Muscle of arm (tissue), 12 donors: ENCODE data around the gene MTG1. TPM values are rescaled to one million over a fixed set of nuclear protein-coding genes. Genes with fewer than 3 reads are reported as not detected.

Source experiments
- DNase-seq: peaks from one replicate; pipeline ENCODE4 v3.0.0-alpha.2; 2013
- polyA plus RNA-seq, 12 donors: library from polyadenylated mRNA; unstranded; fragments of 120-200 nt; gene quantifications; one replicate each; pipeline ENCODE4 v1.2.1, GENCODE V29; 2013; ENCODE audit not compliant: insufficient read length in 12 of 12

MTG1 gene
- polyA plus RNA-seq, 12 donors, result 29.2 to 54.2 (median 40.3) TPM; not detected in 1

DNA sequence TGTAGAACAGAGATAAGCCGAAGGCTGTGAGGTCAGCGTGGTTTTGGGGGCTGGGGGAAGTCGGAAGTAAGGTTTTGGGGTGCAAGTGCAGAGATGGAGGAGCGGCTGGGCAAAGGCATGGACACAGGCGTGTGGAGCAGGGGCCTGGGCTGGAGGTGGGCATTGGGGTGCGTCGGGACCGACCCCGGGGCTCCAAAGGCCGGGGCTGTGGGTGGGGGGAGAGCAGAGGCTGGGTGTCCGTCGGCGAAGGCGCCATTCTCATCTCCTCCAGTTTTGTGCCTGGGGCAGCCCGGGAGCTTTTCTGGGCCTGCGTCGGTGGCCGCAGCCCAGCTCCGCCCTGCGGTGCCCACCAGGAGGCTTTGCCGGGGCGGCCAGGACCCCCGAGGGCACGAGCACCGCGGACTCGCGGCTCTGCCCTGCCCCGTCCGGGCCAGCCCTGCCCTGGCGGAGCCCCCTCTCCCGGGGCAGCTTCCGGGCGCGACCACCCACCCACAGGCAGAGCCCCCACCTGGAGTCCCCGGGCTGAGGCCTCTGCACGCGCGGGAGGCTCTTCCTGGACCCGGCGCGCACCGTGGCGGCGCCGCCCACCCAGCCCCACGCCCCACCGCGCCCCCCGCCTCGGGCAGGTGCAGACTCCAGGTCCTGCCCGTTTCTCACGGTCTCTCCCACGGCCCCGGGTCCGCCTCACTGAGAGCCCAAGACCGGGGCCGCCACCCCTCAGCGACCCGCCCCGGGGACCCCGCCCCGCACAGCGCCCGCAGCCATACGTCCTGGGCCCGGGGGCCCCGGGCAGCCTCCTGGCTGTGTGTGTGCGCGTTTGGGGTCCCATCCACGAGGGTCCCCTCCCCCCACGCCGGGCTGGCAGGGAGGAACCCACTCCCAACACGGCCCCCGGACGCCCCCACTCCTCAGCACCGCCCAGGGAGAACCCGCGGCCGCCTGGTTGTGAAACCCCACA, 52.1 kb downstream of the MTG1 start:
- DNase-seq, result no peak

DNA sequence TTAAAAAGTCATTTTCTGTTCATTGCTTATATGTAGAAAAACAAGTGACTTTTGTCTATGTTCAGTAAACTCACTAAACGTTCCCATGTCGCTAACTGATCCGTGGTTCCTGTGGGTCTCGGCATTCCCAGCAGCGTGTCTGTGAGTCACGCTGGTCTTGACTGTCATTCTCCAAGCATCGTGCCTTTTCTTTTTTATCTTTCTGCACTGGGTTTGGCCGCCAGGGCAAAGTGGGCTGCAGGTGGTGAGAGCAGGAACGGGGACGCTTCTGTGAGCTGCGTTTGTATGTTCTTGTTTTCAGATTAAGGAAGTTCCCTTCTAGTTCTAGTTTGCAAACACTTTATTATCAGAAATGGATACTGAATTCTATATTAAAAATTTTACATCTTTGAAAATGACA, 53.0 kb downstream of the MTG1 start:
- no peak for DNase-seq

DNA sequence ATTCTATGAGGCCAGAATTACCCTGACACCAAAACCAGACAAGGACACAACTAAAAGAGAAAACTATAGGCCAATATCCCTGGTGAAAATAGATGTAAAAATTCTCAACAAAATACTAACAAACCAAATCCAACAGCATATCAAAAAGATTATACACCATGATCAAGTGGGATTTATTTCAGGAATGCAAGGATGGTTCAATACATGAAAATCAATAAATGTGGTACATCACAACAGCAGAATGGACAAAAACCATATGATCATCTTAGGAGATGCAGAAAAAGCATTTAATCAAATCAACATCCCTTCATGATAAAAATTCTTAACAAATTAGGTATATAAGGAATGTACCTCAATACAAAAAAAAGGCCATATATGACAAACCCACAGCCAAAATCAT, 54.2 kb downstream of the MTG1 start:
- no peak for DNase-seq

DNA sequence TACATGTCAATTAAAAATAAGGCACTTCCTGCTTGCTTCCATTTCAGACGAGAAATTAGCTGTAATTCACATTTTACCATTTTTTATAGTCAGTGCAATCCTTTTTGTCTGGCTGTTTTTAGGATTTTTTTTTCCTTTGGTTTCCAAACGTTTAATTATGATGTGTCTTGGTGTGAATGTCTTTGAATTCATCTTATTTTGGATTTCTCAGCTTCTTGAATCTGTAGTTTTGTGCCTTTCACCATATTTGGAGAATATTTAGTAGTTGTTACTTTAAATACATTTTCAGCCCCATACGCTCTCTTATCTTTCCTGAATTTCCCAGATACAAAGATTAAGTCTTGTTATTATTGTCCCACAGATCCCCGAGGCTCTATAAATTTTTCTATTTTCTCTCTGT, 57.4 kb downstream of the MTG1 start:
- DNase-seq, result no peak

DNA sequence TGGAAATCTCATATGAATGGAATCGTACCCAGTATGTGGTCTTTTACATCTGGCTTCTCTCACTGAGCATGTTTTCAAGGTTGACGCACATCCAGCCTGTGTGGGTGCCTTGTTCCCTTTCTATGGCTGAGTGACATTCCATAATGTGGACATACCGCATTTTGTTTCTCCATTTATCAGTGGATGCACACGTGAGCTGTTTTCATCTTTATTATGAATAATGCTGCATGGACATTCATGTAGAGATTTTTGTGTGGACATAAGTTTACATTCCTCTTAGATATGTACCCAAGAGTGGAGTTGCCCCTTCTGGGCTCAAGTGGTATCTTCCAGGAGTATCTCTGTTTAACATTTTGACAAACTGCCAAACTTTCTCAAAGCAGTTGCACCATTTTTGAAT, 58.5 kb downstream of the MTG1 start:
- no peak for DNase-seq

DNA sequence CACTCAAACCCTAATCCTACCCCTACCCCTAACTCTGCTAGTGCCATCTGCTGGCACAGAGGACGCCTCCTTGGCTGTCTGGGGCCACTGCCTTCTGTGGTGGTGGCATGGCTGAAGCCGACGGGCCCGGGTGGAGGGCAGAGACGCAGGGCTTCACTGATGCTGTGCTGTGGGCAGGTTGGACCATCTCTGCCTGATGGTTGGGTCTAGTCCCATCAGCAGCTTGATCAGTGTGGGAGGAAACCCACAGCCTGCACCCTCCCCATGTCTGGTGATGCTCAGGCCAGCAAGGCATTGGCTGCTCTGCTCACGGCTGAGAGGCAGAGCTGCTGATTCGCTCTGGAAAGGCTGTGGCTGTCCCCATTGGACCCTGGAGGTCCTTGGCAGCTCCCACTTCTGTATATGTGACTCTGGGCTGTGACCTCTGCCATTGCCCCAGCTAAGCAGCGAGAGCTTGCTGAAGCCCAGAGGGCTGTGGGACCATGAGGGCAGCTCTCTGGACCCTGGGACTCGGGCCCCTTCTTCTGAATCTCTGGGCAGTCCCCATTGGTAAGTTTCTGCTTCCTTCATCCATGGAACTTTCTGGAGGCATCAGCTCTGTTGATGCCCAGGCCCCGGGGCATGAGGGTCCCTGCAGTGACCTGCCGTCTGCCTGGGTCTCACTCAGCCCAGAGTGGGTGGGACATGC, 59.7 kb downstream of the MTG1 start, which contains the start of gene SCART1:
SCART1 (plus strand) TSS at position 430 of the 688 bp plus-strand sequence; CDS start at position 483, 53 bp downstream.
- no peak for DNase-seq

DNA sequence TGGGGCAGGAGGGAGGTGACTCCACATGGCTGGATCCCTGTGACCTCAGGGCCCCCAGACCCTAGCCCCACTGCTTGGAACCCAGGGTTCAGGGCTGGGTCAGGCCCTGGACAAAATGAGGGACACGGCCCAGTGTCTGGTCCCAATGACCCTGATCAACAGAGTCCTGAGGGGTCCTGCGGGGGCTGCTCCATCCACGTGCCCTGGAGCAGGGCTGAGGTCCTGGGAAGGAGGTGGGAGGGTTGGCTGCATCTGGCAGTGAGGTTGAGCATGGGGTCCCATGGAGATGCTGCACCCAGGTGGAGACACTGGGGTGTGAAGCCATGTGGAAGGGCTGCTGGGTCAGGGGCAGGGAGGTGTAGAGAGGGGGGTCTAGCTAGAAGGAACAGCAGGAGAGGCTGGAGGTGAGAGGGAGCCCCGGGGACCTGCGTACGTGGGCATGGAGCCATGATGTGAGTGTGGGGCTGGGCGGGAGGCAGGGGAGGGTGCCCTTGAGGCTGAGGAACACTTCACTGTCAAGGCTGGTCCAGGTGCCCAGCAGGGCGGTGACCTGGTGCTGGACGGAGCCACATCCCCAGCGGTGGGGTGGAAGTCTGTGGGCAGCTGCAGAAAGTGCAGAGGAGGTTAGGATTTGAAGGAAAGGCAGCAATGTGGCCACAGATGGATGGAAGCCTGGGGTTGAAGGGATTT, 60.4 kb downstream of the MTG1 start:
- no peak for DNase-seq

DNA sequence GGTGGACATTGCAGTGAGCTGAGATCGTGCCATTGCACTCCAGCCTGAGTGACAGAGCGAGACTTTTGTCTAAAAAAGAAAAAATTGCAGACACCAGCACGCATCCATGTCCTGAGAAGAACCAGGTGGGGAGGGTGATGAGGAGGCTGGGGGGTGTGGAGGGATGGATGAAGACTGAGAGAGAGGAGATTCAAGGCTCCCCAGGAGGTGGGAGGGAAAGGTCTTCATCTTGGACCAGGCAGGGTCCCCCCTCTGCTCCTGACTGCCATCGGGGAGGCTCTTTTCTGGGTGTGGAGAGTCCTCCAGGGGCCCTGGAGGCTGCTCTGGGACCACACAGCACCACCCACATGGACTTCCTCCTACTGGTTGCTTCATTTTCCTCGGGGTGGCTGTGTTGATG, 61.2 kb downstream of the MTG1 start:
- no peak for DNase-seq

DNA sequence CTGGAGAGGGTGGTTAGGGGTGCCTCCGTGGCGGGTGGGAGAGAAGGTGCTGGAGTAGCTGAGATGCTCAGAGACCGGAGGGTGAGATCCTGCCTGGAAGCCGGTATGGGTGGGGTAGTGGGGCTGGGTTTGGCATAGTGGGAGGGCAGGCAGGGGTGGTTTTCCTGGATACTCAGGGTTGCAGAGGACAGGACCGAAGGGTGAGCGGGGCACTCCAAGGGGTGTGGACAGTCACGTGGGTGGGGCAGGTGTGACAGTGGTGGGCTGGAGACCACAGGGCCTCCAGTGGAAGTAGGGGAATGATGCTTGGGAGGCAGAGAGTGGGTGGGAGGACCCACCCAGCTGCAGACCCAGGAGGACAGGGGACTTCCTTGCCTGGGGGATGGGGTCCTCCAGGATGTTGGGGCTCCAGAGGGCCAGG, 61.7 kb downstream of the MTG1 start:
- no peak for DNase-seq

DNA sequence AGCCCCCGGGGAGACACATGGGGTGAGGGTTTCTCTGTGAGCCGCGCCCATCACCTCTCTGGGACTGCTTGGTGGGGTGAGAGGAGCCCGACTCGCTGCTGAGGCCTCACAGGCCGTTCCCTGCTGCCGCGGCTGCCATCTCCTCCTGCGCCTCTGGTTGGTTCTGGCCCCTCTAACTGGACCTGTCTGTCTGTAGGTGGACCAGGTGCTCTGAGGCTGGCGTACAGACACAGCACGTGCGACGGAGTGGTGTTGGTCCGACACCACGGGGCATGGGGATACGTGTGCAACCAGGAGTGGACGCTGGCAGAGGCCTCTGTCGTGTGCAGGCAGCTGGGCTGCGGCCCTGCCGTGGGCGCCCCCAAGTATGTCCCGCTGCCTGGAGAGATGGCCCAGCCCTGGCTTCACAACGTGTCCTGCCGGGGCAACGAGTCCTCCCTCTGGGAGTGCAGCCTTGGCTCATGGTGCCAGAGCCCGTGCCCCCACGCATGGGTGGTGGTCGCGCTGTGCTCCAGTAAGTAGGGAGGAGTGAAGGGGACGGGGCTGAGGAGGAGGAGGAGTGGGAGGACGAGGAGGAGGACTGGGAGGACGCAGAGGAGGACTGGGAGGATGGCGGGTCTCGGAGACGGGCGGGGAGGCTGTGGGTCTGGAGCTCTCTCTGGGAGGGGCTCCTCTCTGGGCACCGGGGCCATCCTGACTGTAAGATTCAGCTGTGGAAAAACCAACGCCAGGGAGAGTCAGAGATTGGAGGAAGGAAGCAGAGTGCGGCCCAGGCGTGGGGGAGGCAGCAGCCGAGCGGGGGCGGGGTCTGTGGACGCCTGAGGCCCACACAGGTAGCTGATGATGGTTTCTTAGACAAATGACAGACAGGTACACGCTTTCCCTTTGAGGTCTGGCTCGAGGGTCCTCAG, 62.3 kb downstream of the MTG1 start:
- no peak for DNase-seq

DNA sequence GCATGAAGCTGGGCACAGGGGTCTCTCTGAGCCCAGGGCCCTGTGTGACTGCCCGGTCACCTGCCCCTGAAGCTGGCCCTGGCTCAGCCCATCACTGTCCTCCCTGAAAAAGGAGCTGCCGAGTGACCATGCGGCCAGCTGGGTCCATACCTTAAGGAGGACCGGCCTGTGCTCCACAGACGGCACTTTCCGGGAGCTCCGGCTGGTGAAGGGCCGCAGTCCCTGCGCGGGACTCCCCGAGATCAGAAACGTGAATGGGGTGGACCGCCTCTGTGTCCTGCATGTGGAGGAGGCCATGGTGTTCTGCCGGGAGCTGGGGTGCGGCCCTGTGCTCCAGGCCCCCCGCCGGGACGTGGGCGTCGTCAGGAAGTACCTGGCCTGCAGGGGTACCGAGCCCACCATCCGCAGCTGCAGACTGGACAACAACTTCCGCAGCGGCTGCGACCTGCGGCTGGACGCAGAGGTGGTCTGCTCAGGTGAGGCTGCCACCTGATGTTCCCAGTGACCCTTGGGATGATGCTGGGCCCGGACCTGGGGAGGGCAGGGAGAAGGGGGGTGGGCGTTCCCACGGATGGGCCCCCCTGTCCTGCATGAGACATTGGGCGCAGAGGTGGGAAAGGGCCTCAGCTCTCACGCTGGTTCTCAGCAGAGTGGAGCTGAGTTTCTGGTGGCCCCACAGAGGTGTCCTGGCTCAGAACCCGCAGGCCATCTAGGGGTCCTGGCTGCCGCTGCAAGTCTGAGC, 63.3 kb downstream of the MTG1 start:
- no peak for DNase-seq

DNA sequence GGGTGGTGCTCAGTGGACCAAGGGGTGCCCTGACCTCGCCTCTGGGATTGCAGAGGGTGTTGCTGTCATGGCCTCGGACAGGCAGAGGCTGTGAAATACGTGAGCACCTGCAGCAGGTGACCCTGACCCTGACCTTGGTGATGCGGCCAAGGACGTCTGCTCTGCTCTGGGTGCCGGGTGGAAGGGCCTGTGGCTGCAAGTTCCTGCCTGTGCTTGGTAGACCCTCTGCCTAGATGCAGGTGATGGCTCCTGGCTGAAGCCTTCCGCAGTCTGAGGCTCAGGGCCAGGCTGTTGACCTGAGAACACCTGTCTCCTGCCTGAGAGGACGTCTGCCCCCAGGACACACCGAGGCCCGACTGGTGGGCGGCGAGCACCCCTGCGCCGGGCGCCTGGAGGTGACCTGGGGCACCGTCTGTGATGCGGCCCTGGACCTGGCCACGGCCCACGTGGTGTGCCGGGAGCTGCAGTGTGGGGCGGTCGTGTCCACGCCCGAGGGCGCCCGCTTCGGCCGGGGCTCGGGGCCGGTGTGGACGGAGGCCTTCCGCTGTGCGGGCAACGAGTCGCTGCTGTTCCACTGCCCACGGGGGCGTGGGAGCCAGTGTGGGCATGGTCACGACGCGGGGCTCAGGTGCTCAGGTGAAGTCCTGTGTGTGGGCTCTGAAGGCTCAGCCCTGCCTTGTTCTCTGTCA, 64.2 kb downstream of the MTG1 start:
- DNase-seq, result no peak

DNA sequence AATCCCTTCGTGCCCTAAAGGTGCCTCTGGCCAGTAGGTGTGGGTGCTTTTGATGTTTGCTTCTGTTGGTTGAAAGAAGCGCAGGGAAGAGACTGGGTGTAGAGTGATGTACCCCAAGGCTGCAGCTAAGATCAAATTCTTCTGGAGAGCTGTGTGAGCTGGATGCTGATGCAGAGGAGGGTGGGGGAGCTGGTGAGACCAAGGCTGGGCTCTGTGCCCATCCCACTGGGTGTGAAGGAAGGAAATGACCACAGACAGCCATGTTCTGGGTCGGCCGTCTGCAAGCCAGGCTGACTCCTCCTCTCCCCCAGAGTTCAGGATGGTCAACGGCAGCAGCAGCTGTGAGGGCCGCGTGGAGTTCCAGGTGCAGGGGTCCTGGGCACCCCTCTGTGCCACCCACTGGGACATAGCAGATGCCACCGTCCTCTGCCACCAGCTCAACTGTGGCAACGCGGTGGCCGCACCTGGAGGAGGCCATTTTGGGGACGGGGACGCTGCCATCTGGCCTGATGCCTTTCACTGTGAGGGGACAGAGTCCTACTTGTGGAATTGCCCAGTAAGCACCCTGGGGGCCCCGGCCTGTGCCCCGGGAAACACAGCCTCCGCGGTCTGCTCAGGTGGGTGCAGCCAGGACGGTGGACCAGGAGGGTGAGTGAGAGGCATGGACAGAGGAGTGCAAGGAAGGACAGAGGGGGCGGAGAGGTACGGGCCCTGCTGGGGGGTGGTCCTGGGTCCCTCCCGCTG, 64.9 kb downstream of the MTG1 start:
- DNase-seq, result no peak

DNA sequence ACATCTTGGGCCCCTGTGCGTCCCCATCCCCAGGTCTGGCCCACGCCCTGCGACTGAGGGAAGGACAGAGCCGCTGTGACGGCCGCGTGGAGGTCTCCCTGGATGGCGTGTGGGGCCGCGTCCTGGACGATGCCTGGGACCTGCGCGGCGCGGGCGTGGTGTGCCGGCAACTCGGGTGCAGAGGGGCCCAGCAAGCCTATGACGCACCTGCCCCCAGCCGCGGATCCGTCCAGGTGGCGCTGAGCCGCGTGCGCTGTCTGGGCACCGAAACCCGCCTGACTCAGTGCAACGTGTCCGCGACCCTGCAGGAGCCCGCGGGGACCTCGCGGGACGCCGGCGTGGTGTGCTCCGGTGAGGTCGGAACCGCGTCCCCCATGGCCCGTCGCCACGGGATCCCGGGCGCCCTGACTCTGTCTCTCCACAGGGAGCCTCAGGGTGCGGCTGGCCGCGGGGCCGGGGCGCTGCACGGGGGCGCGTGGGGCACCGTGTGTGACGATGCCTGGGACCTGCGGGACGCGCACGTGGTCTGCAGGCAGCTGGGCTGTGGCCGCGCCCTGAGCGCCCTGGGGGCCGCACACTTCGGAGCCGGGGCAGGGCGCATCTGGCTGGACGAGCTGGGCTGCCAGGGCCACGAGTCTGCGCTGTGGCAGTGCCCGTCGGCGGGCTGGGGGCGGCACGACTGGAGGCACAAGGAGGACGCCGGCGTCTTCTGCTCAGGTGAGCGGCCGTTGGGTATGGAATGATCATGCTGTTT, 65.7 kb downstream of the MTG1 start:
- no peak for DNase-seq

DNA sequence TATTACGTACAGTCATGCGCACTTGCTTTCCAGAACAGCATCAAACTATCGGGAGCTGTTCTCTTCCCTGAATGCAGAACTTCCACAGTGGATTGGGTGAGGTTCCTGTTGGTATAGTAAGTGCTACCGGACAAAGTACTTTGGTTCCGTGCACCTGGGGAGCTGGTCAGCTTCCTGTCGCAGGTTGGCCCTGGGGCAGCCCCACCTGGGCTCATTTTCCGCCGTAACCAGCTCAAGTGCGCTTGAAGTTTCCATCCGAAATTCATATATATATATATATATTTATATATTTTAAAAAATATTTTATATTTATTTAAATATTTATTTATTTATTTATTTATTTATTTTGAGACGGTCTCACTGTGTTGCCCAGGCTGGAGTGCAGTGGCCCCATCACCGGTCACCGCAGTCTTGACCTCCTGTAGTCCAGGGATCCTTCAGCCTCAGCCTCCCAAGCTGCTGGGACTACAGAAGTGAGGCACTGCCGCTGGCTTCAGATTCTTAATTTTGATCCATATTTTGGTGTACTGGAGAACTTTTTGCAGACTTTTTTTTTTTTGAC, 66.3 kb downstream of the MTG1 start:
- DNase-seq, result no peak

DNA sequence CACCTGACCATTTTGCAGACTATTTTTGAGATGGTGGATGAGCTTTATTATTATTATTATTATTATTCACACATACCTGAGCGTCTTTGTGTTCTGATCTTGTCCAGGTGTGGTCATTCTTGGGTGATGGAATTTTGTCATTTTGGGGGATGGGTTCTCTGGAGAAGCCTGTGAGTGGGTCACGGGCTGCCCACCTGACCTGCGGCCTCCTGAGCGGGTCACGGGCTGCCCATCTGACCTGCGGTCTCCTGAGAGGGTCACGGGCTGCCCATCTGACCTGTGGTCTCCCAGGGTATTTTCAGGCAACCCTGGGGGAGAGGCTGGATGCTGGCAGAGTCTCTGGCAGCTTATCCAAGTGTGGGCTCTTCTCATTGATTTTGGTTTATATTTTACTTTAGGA, 67.1 kb downstream of the MTG1 start:
- no peak for DNase-seq

DNA sequence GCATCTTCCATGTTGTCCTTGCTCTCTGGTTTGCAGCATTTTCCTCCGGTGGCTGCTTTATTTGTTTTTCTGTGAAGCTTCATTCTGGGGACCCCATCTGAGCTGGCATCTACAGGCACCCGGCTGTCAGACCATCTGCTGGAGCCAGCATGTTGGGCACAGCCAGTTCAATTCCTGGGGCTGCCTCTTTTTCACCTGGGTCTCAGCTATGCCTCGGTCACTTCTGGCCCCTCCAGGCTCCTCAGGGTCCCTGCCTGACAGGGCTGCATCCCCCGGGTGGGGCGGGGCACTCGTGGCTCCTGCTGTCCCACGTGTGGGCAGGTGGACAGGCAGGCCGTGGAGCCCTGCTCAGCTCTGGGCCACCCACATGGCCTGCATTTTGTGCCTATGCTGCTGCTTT, 67.9 kb downstream of the MTG1 start:
- DNase-seq, result no peak
